Measurements from ENCODE around the gene FKBP1A.
A peak's percentile ranks its signal among the peaks of the same experiment; 100 is the strongest.

FKBP1A gene

DNA sequence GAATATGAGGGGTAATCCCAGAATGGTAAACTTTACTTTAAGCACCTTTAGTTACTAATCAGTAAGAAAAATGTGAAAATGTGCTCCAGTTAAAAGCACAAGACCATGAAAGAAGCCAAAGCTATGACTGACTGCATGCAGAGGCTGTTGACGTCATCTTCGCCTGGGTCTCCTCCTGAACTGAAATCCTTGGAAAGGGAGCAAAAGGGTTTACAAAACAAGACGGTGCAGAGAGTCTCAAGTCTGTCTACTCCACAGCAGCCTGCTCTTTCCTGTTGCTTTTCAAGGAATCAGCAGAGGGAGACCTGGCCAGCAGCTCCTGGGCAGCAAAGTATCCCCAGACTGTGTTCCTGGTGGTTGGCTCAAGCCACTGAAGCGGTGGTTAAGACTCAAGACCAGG is 10.2 kb downstream of the FKBP1A start:
- DNase-seq, result no peak

DNA sequence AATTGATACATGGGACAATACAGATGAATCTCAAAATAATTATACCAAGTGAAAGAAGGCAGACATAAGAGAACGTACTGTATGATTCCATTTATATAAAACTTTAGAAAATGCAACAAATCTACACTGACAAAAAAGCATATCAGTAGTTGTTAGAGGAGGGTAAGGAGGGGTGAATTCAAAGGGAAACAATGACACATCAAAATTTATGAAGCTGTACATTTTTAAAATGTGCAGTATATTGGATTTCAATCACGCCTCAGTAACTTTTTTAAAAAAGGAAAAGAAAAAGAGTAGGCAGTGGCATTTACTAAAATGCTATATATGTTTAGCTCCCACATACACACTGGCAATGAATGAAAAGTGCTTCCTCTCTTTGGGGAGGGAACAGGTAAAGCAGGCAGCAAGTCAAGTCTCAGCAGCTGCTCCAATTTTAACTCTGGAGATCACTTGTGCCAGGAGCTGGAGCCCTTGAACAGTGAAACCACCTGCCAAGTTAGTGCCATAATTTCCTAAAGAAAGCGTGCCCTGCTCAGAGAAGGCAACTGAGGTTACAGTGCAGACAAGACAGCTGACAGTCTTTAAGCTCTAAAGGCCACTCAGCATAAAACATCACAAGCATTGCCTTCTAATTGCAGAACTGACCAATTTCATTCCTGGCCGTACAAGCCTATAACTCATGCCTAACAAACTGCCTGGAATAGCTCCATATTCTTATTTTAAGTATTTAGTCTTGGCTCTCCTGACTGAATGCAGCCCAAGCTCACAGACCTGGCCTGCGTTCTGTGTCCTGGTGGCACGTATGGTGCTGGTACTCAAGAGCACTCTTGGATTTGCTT is 10.9 kb downstream of the FKBP1A start:
- no peak for DNase-seq

DNA sequence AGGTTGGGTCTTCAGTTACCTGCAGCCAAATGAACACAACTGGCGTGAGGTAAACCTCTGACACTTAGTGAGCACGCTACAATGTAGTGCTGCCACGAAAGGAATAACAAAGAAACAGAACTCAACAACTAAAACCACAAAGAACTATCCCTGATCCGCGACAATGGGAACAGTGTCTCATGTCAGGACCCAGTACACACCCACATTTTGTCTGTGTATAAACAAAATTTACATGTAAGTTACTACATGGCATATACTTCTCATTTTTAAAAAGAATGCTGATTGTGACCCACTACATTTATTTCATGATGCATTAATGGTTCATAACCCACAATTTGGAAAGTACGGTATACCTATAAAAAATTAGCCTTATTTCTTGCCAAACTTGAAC is 14.1 kb downstream of the FKBP1A start:
- no peak for DNase-seq

DNA sequence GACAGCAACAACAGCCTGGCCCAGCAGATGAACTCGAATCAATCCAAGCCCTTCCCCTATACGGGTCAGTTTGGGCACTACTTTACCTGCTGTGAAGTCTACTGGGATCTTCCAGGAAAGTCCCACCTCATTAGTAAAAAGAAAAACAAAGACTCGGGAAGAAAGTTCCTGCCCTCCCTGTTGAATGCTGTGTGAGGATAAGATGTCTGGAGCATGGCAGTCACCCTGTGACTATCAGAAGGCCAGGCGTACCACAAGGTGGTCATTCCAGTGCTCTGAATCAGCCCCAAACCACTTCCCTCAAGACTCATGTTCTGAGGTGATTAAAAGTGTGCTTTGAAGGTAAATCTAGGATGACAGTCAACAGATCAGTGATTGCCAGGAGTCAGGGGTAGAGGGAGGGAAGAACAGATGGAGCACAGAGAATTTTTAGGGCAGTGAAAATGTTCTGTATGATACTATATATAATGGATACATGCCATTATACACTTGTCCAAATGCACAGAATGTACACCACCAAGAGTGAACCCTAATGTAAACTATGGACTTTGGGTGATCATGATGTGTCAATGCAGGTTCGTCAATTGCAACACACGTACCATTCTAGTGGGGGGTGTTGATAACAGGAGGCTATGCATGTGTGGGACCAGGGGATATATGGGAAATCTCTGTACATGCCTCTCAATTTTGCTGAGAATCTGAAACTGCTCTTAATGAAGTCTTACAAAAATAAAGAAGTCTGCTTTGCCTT is 14.7 kb downstream of the FKBP1A start:
- no peak for DNase-seq

DNA sequence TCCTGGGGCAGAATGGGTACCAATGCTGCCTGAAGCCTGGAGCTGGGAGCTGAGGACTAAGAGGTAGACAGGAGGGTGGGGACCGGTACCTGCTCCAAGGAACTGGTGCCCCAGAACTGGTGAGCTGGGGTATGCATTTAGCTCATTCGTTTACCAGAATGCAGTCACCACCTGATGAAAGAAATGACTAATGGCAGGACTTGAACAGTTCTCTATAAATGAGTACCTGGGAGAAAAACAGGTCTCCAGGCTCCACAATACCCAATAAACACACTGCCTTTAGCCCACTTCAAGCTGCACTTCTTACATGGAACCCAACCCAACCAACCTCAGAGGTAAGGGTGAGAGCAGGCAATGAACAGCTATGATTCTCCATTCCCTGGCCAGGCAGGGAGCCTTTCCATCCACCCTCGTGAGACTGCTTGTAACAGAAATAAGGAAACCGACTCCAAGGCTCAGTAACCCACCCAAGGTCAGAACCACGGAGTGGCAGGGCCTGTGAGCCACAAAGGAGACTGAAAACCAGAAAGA is 15.4 kb downstream of the FKBP1A start:
- no peak for DNase-seq

DNA sequence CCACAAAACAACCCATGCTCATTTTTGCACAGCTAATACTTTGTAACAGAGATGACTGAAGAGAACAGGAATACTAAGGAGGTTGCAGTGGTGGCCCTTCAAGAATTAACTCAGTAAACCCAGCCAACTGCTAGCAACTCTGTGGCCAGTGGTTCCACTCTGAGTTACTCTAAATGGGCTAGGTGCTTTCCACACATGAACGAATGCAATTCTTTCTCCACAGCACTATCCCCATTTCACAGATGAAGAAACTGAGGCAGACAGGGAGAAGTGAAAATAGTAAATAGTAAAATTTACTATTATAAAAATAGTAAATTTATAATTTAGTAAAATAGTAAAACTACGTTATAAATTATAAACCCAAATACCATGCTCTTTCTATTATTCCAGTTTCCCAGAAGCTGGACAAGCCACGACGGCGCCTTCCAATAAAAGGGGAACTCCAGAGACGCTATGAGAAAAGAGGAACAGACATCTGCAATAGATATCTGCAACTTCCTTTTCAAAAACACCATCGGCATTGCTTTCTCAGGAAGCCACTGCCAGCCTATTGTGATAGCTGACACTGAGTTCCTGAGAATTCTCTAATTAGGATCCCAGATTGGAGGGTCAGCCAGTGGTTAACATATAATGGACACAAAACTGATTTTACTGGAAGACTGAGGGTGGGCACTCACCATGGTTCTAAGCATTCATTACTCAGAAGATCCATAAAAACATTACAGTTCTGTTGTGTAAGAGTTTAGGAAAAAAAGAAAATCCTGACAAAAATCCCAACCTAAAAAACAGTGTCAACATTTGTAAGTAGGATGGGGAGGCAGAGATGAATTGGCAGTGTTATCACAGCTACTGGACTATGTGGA is 16.2 kb downstream of the FKBP1A start:
- no peak for DNase-seq

DNA sequence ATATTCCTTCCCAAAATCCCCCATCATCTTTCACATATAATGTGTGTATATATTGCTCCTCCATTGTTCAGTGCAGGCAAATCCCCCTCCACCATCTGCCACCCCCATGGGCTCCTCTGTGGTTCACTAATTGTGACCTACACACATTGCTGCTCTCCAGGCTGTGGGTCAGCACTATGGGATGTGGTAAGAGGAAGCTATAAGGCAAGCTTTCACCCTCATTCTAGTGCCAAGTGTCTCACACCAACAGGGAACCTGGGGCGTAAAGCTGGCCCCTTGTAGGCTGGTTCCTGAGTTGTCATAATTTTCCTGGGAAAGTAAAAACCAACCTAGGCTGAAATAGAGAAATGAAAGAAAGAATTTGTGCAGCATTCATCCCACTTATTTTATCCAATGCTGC is 16.8 kb downstream of the FKBP1A start:
- no peak for DNase-seq

DNA sequence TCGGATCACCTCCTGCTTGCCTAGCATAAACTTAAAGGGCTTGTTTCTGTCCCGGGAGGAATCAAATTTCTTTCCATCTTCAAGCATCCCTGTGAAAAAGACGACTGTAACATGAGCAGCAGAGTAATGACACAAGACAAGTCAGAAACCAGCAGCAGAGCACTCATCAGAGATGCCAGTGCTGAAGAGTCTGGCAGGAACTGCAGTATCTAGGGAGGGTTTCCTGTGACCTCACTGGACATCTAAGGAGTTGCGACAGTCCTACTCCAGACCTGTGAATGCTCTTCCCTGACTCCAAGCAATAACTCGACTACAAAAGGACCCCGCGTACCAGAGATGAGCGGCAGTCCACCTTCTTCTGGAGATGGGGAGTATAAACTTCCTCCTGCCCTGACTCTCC is 17.3 kb downstream of the FKBP1A start:
- DNase-seq, result no peak

DNA sequence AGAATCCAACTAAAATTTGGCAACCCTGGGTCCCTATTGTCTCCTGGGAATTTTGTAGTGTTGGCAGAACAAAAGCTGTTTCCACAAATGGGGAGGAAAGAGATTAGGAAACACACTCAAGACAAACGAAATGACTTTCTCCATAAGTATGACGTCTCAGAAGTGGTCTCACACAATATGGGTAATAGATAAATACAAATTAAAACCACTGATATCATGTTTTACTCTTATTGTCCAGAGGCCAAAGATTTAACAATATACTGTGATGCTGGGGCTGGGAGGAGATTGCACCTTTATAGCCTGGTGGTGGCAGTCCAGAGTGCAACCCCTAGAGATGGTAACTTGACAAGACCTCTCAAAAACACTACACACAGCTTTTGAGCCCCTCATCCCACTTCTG is 18.6 kb downstream of the FKBP1A start:
- DNase-seq, result no peak

DNA sequence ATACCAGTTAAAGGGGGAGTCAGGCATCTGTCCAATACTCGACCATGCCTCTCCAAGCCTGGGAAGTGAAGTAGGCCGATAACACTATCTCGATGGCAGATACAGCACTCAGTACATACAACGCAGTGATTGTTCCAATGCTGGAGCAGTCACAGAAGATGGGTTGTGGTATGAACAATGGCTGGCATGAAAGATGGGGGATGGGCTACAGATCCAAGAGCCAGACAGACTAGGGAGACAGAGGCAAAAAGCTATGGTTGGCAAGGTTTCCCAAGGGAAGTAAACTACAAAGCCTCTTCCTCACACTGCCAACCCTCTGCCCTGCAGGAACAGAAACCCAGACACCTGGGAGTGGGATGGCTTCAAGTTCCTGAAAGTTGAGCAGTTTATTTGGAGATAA is 19.2 kb downstream of the FKBP1A start:
- no peak for DNase-seq

DNA sequence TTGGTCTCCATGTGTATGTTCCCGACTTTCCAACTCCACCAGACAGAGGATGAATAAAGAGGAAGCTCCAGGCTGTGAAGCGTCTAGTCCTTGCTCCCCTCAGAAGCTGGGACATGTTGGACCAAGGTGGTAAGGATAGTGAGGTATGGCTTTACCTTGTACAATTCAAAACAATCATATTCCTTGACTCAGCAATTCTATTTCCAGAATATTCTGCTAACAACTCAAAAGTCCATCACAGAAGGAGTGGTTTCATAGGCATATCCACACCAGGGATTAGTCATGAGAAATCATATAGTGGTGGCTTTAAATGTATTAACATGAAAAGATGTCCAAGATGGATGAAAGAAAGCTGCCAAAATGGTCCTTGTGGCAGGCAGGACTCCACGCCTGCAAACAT is 19.8 kb downstream of the FKBP1A start:
- DNase-seq, result no peak

DNA sequence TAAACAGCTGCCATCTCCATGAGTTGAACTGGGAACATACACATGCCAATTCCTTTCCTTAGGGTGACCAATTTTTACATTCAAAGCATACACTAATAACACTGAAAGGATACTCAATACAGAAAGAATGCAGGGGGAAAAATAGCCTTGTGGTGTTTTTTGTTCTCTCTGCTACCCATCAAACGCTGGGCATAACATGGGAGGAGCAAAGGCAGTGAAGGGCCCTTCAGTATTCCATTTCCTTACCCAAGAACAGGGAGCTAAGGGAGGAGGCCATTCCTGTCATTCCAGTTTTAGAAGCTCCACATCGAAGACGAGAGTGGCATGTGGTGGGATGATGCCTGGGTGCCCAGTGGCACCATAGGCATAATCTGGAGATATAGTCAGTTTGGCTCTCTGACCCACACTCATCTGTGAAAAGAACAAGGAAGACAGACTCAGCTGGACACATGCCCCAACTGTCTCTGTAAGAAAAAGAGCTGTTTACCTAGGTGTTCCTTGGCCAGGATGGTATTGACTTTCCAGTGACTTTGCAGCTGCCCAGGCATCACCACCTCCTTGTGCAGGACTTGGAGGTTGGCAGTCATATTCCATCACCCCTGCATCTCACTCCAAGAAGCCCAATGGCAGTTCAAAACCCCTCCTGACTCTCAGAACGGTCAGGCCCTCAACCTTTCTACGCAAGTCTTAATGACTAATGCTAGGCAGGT is 20.9 kb downstream of the FKBP1A start:
- no peak for DNase-seq

DNA sequence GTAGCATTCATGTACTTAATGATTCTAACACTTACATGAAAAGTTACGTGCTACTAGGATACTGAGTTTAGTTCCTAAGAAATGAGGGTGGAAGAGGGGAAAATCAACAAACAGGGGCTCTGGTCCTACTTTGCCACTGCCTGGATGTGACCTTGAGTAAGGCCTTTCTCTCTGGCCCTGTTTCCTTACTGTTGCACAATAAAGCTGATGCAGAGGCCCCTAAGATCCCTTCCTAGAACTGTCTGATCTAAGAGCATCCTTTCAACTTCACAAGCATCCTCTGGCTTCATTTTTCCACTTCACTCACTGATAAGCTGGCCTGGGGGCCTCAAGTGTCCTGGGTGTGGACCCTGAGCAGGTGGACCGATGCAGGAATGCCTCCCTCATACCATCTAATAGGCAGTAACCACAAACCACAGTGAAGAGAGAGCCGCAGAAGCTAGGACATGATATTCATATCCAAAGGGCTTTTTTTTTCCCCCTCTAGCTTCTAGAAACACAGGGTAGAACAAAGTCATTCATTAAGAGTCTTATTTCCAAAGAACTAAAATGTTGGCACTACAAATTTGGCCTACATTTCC is 21.6 kb downstream of the FKBP1A start:
- no peak for DNase-seq

DNA sequence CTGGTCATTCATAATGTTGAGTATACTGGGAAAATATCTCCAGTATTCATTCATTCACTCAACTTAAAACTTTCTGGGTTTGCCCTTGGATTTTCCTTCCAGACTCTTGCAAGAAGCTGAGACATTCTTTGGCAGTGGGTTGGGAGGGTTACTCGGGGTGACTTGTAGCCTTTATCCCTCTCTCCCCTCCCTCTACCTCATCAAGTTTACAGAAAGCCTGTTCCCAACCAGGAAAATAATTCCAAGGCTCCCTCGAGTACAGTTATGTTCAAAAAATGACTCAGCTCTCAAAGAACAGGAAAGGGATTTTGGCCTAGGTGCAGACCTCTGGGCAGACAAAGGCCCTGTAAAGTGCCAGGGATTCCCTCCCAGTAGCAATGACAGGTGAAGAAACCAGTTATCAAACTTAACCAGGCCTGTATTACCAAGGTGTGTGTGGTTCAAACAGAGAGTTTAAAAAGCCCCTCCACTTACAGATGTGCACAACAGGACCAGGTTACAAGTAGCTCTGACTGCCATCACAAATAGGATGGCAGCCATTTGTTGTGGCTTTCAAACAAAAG is 22.2 kb downstream of the FKBP1A start:
- no peak for DNase-seq

DNA sequence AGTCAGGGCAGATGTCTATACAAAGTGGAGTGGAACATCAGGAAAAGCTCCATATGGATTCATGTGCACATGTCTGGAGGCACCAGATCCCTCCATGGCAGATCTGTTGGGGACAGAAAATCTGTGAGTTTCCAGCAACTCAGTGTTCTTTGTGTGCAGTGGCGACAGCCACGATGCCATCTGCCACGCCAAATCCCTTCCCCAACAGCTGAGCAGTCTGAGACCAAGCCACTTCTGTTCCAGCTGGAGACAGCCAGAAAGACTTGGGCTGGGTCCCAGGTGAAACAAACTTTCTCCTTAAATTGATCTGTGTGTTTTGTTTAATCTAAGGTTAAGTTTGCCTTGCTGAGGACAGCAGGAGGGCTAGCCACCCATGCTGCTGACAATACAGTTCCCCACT is 22.9 kb downstream of the FKBP1A start:
- no peak for DNase-seq

DNA sequence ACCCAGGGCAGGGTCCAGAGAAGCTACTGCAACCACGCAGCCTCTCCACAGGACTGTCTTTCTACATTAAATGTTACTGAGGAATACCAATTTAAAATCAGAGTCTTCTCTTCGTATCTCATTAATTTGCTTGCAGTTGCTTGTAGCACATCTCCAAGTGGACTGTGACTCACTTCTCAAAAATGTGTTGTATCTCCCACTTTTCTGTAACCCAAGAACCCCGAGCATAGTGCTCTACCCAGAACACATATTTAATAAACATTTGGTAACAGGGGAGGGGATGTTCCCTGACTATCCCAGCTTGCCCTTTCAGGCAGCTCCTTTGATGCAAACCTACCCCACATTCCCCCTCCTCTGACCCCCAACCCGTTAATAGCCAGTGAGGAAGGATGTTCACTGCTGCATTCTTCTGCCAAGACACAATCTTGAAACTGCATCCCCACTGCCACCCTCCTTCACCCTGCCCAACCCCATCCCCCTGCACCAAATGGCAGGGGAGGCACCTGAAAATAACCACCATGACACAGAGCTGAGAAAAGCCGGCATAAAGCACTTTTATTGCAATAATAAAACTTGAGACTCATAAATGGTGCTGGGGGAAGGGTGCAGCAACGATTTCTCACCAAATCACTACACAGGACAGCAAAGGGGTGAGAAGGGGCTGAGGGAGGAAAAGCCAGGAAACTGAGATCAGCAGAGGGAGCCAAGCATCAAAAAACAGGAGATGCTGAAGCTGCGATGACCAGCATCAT is 24.2 kb downstream of the FKBP1A start:
- no peak for DNase-seq

DNA sequence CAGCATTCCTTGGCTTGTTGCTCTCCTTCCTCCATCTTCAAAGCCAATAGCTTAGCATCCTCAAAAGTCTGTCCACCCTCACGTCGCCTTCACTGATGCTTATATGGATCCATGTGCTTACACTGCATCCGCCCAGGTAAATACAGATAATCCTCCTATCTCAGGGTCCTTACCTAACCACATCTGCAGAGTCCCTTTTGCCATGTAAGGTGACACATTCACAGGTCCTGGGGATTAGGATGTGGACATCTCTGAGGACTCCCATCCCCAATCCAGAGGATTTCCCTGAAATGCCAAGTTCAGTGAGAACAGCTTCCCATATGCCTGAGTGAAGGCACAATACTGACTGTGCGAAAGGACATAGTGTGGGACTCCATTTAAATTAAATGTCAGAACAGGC is 25.4 kb downstream of the FKBP1A start:
- DNase-seq, result no peak

DNA sequence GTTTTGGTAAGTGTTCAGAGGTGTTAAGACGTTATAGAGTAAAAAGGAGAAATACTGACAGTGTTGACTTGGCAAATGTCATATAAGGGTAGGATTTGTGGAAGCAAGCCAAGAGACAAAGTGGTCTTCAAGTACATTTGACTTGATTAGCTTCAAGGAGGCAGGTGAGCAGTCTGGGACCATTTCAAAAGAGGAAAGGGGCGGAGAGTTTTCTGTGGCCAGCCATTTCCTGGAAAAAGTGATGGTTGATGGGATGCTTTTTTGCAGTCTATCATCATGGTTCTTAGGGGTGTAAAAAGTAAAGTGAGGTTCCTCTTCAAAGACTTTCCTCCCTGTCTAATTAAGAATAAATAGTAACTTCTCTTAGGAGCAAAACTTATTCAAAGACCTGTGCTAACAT is 28.7 kb downstream of the FKBP1A start:
- peak; percentile 21 for DNase-seq

DNA sequence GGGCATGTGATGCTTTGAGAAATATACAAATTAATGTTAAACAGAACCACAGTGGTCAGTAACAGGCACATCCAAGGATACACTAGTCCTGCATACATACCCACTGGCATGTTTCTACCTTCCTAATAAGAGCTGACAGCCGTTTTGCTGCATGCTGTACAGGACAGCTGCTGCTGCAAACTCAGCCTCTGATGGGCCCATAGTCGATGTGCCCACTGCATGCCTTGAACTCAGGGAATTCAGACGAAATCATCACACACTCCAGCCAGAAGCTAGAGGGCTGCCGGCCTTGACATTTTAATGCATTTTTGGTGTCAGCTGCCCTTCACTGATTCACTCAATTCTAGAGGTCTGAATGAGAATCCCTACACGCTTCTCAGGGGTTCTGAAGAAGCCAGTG is 29.3 kb downstream of the FKBP1A start:
- no peak for DNase-seq

DNA sequence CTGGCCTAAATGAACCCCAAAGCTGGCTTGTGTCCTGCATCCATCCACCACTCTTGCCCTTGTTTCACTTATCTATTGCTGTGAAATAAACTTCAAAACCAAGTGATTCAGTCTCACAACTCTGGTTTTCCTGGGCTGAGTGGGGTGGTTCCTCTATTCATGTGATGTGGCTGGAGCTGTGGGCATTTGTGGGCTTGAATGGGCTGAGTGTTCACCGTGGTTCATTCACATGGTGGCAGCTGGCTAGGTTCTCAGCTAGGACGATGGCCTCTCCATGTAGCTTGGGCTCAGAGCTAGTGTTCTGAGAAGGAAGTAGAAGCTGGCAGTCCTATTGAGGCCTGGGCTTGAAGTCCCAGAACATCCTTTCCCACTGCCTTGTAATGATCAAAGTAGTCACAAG is 30.4 kb downstream of the FKBP1A start:
- no peak for DNase-seq
